ENCODE measurements around the gene FABP3. TPM values are rescaled to one million over a fixed set of nuclear protein-coding genes. Genes with fewer than 3 reads are reported as not detected.

The FABP3 gene
- total and polyA plus RNA-seq, 4 experiments from 2014 or later = 1.2 TPM; not detected in 3

- Histone ChIP-seq H3K27ac (ENCODE audit: low read depth, low read length) (no peak overlapping the region), H3K4me1 (ENCODE audit: insufficient read depth, low read length) (peaks cover 5% of the 10 kb centered on the region), H3K27me3 (ENCODE audit: insufficient read depth, low read length) (no peaks in the 10 kb centered on the region), H3K4me3 (ENCODE audit: low read length in 2 of 2) (no peak overlapping the region), H3K36me3 (ENCODE audit: insufficient read depth, low read length) (no peaks in the 10 kb centered on the region), H3K9me3 (ENCODE audit: control insufficient read depth in 1 of 2, low read length in 2 of 2) (no peaks in the 10 kb centered on the region)
- intact Hi-C loops (cut with micrococcal nuclease) = no loop called here
- CTCF ChIA-PET (ENCODE audit: partially characterized antibody) = interaction anchor here (1.8 kb wide), 1 partner anchor 16 kb away, joined by 5 read pairs; no protein-coding TSS in a partner anchor
- Mint-ChIP-seq H3K27me3 (peaks cover 7 to 14% of the 10 kb centered on the region in 2 donors), H3K4me3 (no peak overlapping the region), H3K36me3 (no peaks in the 10 kb centered on the region), H3K9me3 (no peaks in the 10 kb centered on the region), H3K4me1 (peaks cover 6 to 10% (median 8%) of the 10 kb centered on the region in 4 donors), H3K27ac (no peak overlapping the region)
- POLR2A ChIA-PET (ENCODE audit: partially characterized antibody) = no interaction called here
- DNase-seq = no peak
Measured at GRCh38 chr1:31378001-31378400, 5.1 kb upstream of the FABP3 start.

- ChIA-PET CTCF (ENCODE audit: partially characterized antibody) (interaction anchor here (1.8 kb wide), 1 partner anchor 17 kb away, joined by 5 read pairs; no protein-coding TSS in a partner anchor), POLR2A (ENCODE audit: partially characterized antibody) (no interaction called here)
- no peaks in the 10 kb centered on the region for H3K36me3 ChIP-seq (ENCODE audit: insufficient read depth, low read length)
- H3K27ac Mint-ChIP-seq = no peak overlapping the region
- no peak for DNase-seq
- no peak overlapping the region for H3K27ac ChIP-seq (ENCODE audit: low read depth, low read length)
- H3K36me3 Mint-ChIP-seq = no peaks in the 10 kb centered on the region
- H3K27me3 Mint-ChIP-seq = peaks cover 4 to 10% of the 10 kb centered on the region in 2 donors
- no peaks in the 10 kb centered on the region for H3K27me3 ChIP-seq (ENCODE audit: insufficient read depth, low read length)
- intact Hi-C loops (cut with micrococcal nuclease) = no loop called here
- H3K4me1 Mint-ChIP-seq = peaks cover 7 to 16% (median 11%) of the 10 kb centered on the region in 4 donors
- H3K9me3 ChIP-seq (ENCODE audit: control insufficient read depth in 1 of 2, low read length in 2 of 2) = no peaks in the 10 kb centered on the region
- no peak overlapping the region for H3K4me3 ChIP-seq (ENCODE audit: low read length in 2 of 2)
- peaks cover 8% of the 10 kb centered on the region for H3K4me1 ChIP-seq (ENCODE audit: insufficient read depth, low read length)
- H3K9me3 Mint-ChIP-seq = no peaks in the 10 kb centered on the region
- no peak overlapping the region for H3K4me3 Mint-ChIP-seq
Measured at GRCh38 chr1:31377364-31377863, 4.5 kb upstream of the FABP3 start.

- Histone ChIP-seq H3K4me1 (ENCODE audit: insufficient read depth, low read length) (peaks cover 8% of the 10 kb centered on the region), H3K27me3 (ENCODE audit: insufficient read depth, low read length) (no peaks in the 10 kb centered on the region), H3K27ac (ENCODE audit: low read depth, low read length) (no peak overlapping the region), H3K36me3 (ENCODE audit: insufficient read depth, low read length) (no peaks in the 10 kb centered on the region), H3K9me3 (ENCODE audit: control insufficient read depth in 1 of 2, low read length in 2 of 2) (no peaks in the 10 kb centered on the region), H3K4me3 (ENCODE audit: low read length in 2 of 2) (no peak overlapping the region)
- Mint-ChIP-seq H3K27me3 (peaks cover 2 to 4% of the 10 kb centered on the region in 2 donors), H3K4me3 (no peak overlapping the region), H3K9me3 (no peaks in the 10 kb centered on the region), H3K36me3 (no peaks in the 10 kb centered on the region), H3K27ac (no peak overlapping the region), H3K4me1 (peaks cover 8 to 18% (median 13%) of the 10 kb centered on the region in 4 donors)
- ChIA-PET CTCF (ENCODE audit: partially characterized antibody) (interaction anchor here (1.8 kb wide), 1 partner anchor 18 kb away, joined by 5 read pairs; no protein-coding TSS in a partner anchor), POLR2A (ENCODE audit: partially characterized antibody) (no interaction called here)
- no peak for DNase-seq
- intact Hi-C loops (cut with micrococcal nuclease) = no loop called here
Measured at GRCh38 chr1:31376375-31377134, 3.7 kb upstream of the FABP3 start.

- H3K27me3 ChIP-seq (ENCODE audit: insufficient read depth, low read length) = no peaks in the 10 kb centered on the region
- Mint-ChIP-seq H3K4me3 (no peak overlapping the region), H3K9me3 (no peaks in the 10 kb centered on the region), H3K4me1 (peaks cover 8 to 18% (median 13%) of the 10 kb centered on the region in 4 donors), H3K27ac (no peak overlapping the region), H3K27me3 (peaks cover 0 to 2% of the 10 kb centered on the region in 2 donors), H3K36me3 (no peaks in the 10 kb centered on the region)
- no peaks in the 10 kb centered on the region for H3K9me3 ChIP-seq (ENCODE audit: control insufficient read depth in 1 of 2, low read length in 2 of 2)
- no peak overlapping the region for H3K27ac ChIP-seq (ENCODE audit: low read depth, low read length)
- DNase-seq = no peak
- H3K4me3 ChIP-seq (ENCODE audit: low read length in 2 of 2) = no peak overlapping the region
- ChIA-PET CTCF (ENCODE audit: partially characterized antibody) (no interaction called here), POLR2A (ENCODE audit: partially characterized antibody) (no interaction called here)
- H3K4me1 ChIP-seq (ENCODE audit: insufficient read depth, low read length) = peaks cover 8% of the 10 kb centered on the region
- no peaks in the 10 kb centered on the region for H3K36me3 ChIP-seq (ENCODE audit: insufficient read depth, low read length)
- intact Hi-C loops (cut with micrococcal nuclease) = no loop called here
Measured at GRCh38 chr1:31374511-31375196, 1.8 kb upstream of the FABP3 start.

GRCh38 chr1:31373897-31374486 is 1.1 kb upstream of the FABP3 start:
- DNase-seq = peak in 1 of 5 donors; percentile 4
- Mint-ChIP-seq H3K36me3 (no peaks in the 10 kb centered on the region), H3K27ac (peak overlapping the region in 2 of 7 donors; percentile 33 to 62), H3K4me3 (peak overlapping the region; percentile 76 to 90 (median 83)), H3K4me1 (peaks cover 8 to 18% (median 13%) of the 10 kb centered on the region in 4 donors), H3K27me3 (peaks cover 0 to 2% of the 10 kb centered on the region in 2 donors), H3K9me3 (no peaks in the 10 kb centered on the region)
- Histone ChIP-seq H3K36me3 (ENCODE audit: insufficient read depth, low read length) (no peaks in the 10 kb centered on the region), H3K9me3 (ENCODE audit: control insufficient read depth in 1 of 2, low read length in 2 of 2) (no peaks in the 10 kb centered on the region), H3K27ac (ENCODE audit: low read depth, low read length) (no peak overlapping the region), H3K27me3 (ENCODE audit: insufficient read depth, low read length) (no peaks in the 10 kb centered on the region), H3K4me3 (ENCODE audit: low read length in 2 of 2) (no peak overlapping the region), H3K4me1 (ENCODE audit: insufficient read depth, low read length) (peaks cover 8% of the 10 kb centered on the region)
- intact Hi-C loops (cut with micrococcal nuclease) = no loop called here
- ChIA-PET POLR2A (ENCODE audit: partially characterized antibody) (no interaction called here), CTCF (ENCODE audit: partially characterized antibody) (interaction anchor here (0.8 to 1.3 kb wide), 5 partner anchors 13 to 175 kb away, joined by 3 to 4 read pairs (median 3); no protein-coding TSS in a partner anchor)

- H3K4me1 Mint-ChIP-seq = peaks cover 8 to 18% (median 13%) of the 10 kb centered on the region in 4 donors
- peaks cover 8% of the 10 kb centered on the region for H3K4me1 ChIP-seq (ENCODE audit: insufficient read depth, low read length)
- no peaks in the 10 kb centered on the region for H3K9me3 Mint-ChIP-seq
- peak overlapping the region in 2 of 7 donors; percentile 50 to 70 for H3K27ac Mint-ChIP-seq
- ChIA-PET POLR2A (ENCODE audit: partially characterized antibody) (no interaction called here), CTCF (ENCODE audit: partially characterized antibody) (interaction anchor here (0.9 to 1.3 kb wide), 3 partner anchors 23 to 48 kb away, joined by 3 to 4 read pairs (median 4); no protein-coding TSS in a partner anchor)
- no peaks in the 10 kb centered on the region for H3K36me3 ChIP-seq (ENCODE audit: insufficient read depth, low read length)
- peaks cover 0 to 6% of the 10 kb centered on the region in 2 donors for H3K36me3 Mint-ChIP-seq
- H3K4me3 ChIP-seq (ENCODE audit: low read length in 2 of 2) = no peak overlapping the region
- H3K27me3 ChIP-seq (ENCODE audit: insufficient read depth, low read length) = no peaks in the 10 kb centered on the region
- peak overlapping the region in 4 of 8 donors; percentile 1 to 84 (median 78) for H3K4me3 Mint-ChIP-seq
- no peaks in the 10 kb centered on the region for H3K9me3 ChIP-seq (ENCODE audit: control insufficient read depth in 1 of 2, low read length in 2 of 2)
- no peak overlapping the region for H3K27ac ChIP-seq (ENCODE audit: low read depth, low read length)
- H3K27me3 Mint-ChIP-seq = peaks cover 0 to 2% of the 10 kb centered on the region in 2 donors
- intact Hi-C loops (cut with micrococcal nuclease) = no loop called here
- DNase-seq = no peak
Measured at GRCh38 chr1:31372751-31373055, 173 bp downstream of the FABP3 start.

GRCh38 chr1:31372051-31372450 is 825 bp downstream of the FABP3 start:
- H3K4me1 Mint-ChIP-seq = peaks cover 8 to 18% (median 13%) of the 10 kb centered on the region in 4 donors
- H3K9me3 ChIP-seq (ENCODE audit: control insufficient read depth in 1 of 2, low read length in 2 of 2) = no peaks in the 10 kb centered on the region
- peaks cover 0 to 2% of the 10 kb centered on the region in 2 donors for H3K27me3 Mint-ChIP-seq
- H3K4me1 ChIP-seq (ENCODE audit: insufficient read depth, low read length) = peaks cover 8% of the 10 kb centered on the region
- H3K36me3 Mint-ChIP-seq = peaks cover 5 to 6% of the 10 kb centered on the region in 2 donors
- ChIA-PET POLR2A (ENCODE audit: partially characterized antibody) (interaction anchor here (0.9 kb wide), 1 partner anchor 10 kb away, joined by 3 read pairs; no protein-coding TSS in a partner anchor), CTCF (ENCODE audit: partially characterized antibody) (interaction anchor here (2.9 kb wide), 1 partner anchor 22 kb away, joined by 9 read pairs; no protein-coding TSS in a partner anchor)
- no peaks in the 10 kb centered on the region for H3K27me3 ChIP-seq (ENCODE audit: insufficient read depth, low read length)
- intact Hi-C loops (cut with micrococcal nuclease) = no loop called here
- no peaks in the 10 kb centered on the region for H3K36me3 ChIP-seq (ENCODE audit: insufficient read depth, low read length)
- DNase-seq = no peak
- H3K4me3 ChIP-seq (ENCODE audit: low read length in 2 of 2) = no peak overlapping the region
- H3K4me3 Mint-ChIP-seq = peak overlapping the region in 1 of 8 donors; percentile 84
- H3K27ac Mint-ChIP-seq = no peak overlapping the region
- H3K27ac ChIP-seq (ENCODE audit: low read depth, low read length) = no peak overlapping the region
- no peaks in the 10 kb centered on the region for H3K9me3 Mint-ChIP-seq
